GM18870 (cell line): ENCODE data around the gene AQP10.
"Not testable (repeated sequence)": the region's sequence is repeated elsewhere in the genome, so short reads cannot be mapped to it uniquely, and the experiment has no call there.

Source experiments
- ATAC-seq: cut with Tn5 transposase; IDR thresholded peaks from one replicate; pipeline ENCODE4 v1.9.1; 2021; ENCODE audit warnings: moderate library complexity; ENCODE audit not compliant: unreplicated experiment

Gene AQP10

GRCh38 chr1:154320882-154321608, at the start of gene AQP10:
TSS of gene AQP10 (plus strand) at chr1:154321093. CDS start at chr1:154321156, 63 bp downstream.
- ATAC-seq = no peak

GRCh38 chr1:154272217-154272998, 48.5 kb upstream of the AQP10 start, which contains the start of gene HAX1:
TSS of gene HAX1 (plus strand) at chr1:154272629. CDS start at chr1:154272724, 95 bp downstream.
- ATAC-seq = peak; percentile 92

GRCh38 chr1:154272999-154273563, 47.8 kb upstream of the AQP10 start:
- no peak for ATAC-seq

GRCh38 chr1:154276797-154277196, 44.1 kb upstream of the AQP10 start:
- ATAC-seq = no peak

- not testable (repeated sequence) for ATAC-seq
Observed at GRCh38 chr1:154287591-154287990, 33.3 kb upstream of the AQP10 start.

GRCh38 chr1:154288661-154289060, 32.2 kb upstream of the AQP10 start:
- ATAC-seq = no peak

- no peak for ATAC-seq
Observed at GRCh38 chr1:154290921-154291320, 30.0 kb upstream of the AQP10 start.

GRCh38 chr1:154295408-154296235, 25.3 kb upstream of the AQP10 start:
- ATAC-seq = no peak

GRCh38 chr1:154301582-154301981, 19.3 kb upstream of the AQP10 start:
- no peak for ATAC-seq

- no peak for ATAC-seq
Observed at GRCh38 chr1:154304664-154305337, 16.1 kb upstream of the AQP10 start.

GRCh38 chr1:154306151-154306550, 14.7 kb upstream of the AQP10 start:
- ATAC-seq = no peak

GRCh38 chr1:154307670-154308270, 13.1 kb upstream of the AQP10 start:
- ATAC-seq = not testable (repeated sequence)

- not testable (repeated sequence) for ATAC-seq
Observed at GRCh38 chr1:154309136-154309535, 11.8 kb upstream of the AQP10 start.

- not testable (repeated sequence) for ATAC-seq
Observed at GRCh38 chr1:154312229-154313065, 8.4 kb upstream of the AQP10 start.

- ATAC-seq = no peak
Observed at GRCh38 chr1:154313066-154313356, 7.9 kb upstream of the AQP10 start.

- ATAC-seq = not testable (repeated sequence)
Observed at GRCh38 chr1:154314226-154314625, 6.7 kb upstream of the AQP10 start.

GRCh38 chr1:154316704-154317103, 4.2 kb upstream of the AQP10 start:
- ATAC-seq = no peak

- ATAC-seq = no peak
Observed at GRCh38 chr1:154318386-154318785, 2.5 kb upstream of the AQP10 start.

GRCh38 chr1:154321609-154321934, 679 bp downstream of the AQP10 start:
- ATAC-seq = not testable (repeated sequence)
